ENCODE data around the gene CCDC179.
A peak's percentile ranks its signal among the peaks of the same experiment; 100 is the strongest.

CCDC179 gene

DNA sequence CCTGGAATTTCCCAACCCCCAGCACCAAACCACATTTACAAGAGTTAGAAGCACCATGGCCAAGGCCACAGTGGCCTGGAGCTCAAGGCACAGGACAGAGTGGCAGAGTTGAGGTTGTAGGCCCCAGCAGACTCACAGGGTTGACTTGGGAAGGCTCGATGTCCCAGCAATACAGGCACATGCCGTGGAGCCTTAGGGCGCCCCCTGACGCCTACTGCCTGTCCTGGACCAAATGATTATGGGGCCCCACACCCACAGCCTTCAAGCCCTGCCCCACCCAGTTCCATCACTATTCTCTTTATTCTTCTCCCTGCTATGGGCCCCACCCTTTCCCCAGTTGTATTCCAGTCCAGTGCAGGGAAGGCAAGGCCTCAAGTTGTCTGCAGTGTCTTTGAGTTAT, at the start of gene CCDC179:
Gene CCDC179, minus strand, starts transcription at position 234 of the 400 bp plus-strand sequence. Its CDS starts 53 bp downstream, at position 181.
- no peak for DNase-seq

DNA sequence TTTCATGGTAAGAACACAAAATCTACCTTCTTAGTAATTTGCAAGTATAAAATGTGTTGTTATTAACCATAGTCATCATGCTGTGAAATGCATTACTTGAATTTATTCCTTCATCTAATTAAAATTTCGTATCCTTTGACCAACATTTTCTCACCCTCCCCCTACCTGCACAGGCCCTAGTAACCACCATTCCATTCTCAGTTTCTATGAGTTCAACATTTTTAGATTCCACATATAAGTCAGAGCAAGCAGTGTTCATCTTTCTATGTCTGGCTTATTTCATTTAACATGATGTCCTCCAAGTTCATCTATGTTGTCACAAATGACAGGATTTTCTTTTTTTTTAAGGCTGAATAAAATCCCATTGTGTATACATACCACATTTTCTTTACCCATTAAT, 43.5 kb upstream of the CCDC179 start:
- DNase-seq = no peak

- DNase-seq = no peak
These were observed 41.3 kb upstream of the CCDC179 start for GRCh38 chr11:22901603-22902002.

GRCh38 chr11:22900764-22901486, 40.7 kb upstream of the CCDC179 start:
- no peak for DNase-seq

DNA sequence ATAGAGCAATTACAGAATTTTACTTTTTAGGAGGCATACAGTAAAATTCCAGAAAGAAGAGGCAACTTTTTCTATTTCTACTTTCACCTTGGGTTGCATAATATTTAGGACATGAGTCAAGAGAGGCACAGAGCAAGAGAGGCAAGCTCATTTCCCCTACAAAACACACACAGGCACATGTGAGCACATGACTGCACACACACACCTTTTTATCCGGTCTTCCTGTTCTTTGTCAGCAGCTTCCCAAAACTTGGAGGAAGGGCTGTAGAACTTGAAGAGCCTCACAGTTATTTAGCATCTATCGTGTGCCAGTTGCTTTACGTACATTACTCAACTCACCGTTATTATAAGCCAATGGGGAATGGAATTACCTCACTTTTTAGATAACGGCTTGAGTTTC, 37.8 kb upstream of the CCDC179 start:
- DNase-seq = no peak

GRCh38 chr11:22890227-22890626, 30.0 kb upstream of the CCDC179 start:
- no peak for DNase-seq

GRCh38 chr11:22884217-22884616, 23.9 kb upstream of the CCDC179 start:
- no peak for DNase-seq

DNA sequence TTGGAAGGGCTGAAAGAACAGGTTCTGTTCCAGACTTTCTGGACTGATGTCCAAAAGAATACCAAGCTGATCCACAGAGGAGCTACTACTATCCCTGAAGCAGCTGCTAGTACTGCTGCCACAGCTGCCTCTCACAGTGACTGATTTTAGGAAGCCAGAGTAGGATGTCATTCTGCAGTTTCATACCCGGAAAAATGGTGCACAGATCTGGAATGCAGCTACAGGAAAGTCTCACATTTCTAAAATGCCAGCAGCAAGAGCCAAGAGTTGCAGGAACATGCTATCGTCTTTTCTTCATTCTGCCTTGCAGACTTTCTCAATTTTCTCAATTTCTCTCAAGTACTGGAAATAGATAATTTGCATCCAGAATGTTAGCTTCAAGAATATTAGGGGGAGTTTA, 19.4 kb upstream of the CCDC179 start:
- no peak for DNase-seq

GRCh38 chr11:22878604-22879003, 18.3 kb upstream of the CCDC179 start:
- no peak for DNase-seq

DNA sequence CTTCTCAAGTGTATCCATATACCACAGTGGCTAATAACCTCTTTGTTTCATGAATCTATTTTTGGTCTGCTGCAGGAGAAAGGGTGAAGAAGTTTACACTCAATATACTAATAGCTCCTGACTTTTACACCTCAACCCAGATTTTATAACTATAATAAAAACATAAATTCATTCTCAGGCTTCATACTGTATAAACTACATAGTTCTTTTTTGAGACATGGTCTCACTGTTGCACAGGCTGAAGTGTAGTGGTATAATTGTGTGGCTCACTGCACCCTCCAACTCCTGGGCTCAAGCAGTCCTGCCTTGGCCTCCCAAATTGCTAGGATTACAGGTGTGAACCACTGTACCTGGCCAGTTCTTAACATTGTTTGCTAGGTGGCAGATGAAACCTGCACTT, 17.8 kb upstream of the CCDC179 start:
- no peak for DNase-seq

DNA sequence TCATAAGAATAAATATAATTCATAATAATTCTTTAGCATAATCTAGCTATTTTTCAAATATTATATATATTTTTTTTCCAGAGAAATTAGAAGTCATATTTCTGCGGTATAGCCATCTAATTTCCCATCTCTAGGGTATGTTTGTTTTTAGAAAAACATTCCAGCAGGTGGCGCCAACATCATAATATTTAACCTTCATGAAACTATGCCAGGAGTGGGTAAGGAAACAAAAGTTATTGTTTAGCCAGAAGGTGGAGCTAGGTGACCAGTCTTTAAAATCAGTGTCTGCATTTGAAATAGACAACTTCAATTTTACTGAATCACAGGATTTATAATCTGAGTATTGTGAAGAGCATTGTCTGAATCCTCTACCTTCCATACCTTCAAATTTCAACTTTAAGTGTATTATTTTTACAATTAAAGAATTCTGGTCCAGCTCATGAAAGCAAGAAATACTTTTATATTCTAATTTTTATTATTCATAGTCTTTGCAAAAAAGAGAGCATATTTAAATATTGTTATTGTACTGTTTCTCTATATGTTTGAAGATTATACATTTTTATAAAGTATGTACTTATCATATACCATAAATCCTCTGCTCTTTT, 15.7 kb upstream of the CCDC179 start:
- peak; percentile 88 to 93 for DNase-seq

- DNase-seq = no peak
These were observed 9.1 kb upstream of the CCDC179 start for GRCh38 chr11:22869325-22869724.

GRCh38 chr11:22859756-22860155, 518 bp downstream of the CCDC179 start:
- DNase-seq = no peak

DNA sequence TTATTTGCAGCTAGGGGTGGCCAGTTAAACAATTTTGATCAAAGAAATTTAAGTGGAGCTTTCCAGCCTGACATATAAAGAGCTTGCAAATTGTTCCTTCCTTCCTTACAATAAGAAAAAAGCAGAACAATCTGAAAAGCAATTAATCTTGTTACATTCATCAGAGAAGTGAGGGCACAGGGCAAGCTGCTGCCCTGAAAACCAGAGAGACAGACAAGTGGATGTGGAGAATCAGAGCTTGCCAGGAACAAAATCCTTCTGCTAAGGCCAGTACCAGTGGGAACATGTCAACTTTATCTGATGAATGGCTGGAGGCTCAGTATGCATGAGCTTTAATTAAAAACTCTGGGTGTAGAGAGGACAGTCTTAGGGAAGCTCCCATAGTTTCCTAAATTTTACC, 8.8 kb downstream of the CCDC179 start:
- DNase-seq = no peak

GRCh38 chr11:22846726-22847125, 13.5 kb downstream of the CCDC179 start:
- DNase-seq = no peak

DNA sequence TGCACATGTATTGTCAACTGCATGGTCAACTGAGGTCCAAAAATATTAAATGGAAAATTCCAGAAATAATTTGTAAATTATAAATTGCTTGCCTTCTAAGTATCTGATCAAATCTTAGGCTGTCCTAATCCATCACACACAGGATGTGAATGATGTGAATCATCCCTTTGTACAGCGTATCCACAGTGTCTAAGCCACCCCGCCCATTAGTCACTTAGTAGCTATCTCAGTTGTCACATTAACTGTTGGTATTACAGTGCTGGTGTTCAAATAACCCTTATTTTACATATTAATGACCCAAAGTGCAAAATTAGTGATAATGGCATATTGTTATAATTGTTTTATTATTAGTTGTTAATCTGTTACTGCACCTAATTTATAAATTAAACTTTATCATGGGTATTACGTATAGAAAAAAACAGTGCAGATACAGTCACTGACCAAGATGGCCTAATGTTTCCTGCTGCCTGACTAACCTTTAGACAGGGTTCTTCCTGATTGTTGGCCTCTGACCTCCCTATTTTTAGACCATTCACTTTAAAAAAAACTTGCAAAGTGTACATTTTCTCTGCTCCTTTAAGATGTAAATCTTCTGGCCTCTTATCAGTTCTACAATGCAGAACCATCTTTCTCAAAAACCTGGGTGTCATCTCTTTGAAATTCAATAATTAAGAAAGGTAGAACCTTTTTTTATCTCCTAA, 27.8 kb downstream of the CCDC179 start:
- DNase-seq = no peak

DNA sequence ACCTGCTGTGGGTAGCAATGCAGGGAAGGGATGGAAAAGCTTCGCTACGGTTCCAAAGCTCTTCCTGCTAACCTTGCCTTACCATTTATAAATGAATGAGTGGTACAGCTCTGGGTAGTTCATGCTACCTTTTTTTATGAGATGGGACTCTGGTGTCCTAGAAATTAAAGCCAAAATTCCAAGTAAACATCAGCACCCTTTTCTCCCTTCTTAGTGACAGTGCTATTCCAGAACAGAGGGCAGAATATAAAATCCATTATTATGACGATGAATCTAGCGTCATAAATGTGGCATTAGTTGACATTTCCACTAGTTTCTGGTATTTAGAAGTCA, 30.2 kb downstream of the CCDC179 start:
- DNase-seq = no peak

DNA sequence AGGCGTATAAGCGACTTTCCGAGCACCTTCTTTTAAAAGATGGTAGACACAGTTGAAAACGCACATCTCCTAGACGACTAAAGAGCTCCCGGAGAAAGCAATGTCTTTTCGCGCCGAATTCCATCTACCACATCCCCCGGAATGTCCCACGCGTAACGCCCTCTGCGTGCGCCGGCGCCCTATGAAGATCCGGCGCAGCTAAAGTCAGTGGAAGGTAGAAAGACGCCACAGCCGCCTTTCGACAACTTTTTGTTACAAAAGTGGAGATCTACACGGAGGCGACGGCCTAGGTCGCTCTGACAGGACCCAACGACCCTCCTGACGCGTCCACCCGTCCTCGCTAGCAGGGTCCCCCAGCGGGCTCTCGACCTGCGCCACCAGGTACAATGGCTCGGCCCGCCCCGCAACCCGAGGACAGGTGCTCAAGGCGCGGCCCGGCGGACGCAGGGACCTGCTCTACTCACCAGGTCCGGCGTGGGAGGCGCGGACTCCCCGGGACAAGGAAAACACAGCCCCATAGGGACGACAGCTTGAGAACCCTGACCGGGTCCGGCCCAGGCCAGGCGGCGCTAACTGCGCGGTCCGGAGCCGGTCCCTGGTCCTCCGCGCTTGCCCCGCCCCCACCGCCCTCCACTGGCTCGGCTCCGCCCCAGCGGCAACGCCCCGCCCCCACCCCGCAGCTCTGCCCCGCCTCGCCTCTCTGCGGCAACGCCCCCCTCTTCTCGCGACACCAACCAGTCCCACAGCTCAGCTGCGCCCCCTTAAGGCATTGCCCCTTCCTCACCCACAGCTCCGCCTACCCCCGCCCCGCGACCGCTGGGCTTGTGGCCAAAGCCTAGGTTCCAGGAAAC, 30.8 kb downstream of the CCDC179 start, which contains the start of gene SVIP:
Gene SVIP, minus strand, starts transcription at position 571 of the 851 bp plus-strand sequence. Its CDS starts 53 bp downstream, at position 518.
- peak; percentile 92 to 99 for DNase-seq

GRCh38 chr11:22828373-22828772, 31.9 kb downstream of the CCDC179 start:
- DNase-seq = peak; percentile 43 to 50

DNA sequence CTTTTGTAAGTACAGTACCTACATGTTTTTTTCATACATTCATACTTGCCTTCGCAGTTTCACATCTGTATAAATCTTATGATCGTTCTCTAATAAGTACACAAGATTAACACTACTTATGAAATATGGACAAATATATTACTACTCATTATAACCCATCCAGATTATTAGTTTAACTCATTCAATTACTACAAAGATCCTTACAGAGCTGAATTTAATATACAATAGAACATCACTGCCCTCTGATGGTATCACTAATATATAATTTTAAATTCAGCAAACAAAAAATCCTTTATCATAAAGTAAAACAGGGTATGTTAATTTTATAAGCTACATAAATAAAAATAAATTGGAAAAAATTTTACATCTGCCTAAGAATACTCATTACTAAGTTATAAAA, 38.1 kb downstream of the CCDC179 start:
- DNase-seq = no peak

- DNase-seq = no peak
These were observed 50.4 kb downstream of the CCDC179 start for GRCh38 chr11:22809893-22810292.

DNA sequence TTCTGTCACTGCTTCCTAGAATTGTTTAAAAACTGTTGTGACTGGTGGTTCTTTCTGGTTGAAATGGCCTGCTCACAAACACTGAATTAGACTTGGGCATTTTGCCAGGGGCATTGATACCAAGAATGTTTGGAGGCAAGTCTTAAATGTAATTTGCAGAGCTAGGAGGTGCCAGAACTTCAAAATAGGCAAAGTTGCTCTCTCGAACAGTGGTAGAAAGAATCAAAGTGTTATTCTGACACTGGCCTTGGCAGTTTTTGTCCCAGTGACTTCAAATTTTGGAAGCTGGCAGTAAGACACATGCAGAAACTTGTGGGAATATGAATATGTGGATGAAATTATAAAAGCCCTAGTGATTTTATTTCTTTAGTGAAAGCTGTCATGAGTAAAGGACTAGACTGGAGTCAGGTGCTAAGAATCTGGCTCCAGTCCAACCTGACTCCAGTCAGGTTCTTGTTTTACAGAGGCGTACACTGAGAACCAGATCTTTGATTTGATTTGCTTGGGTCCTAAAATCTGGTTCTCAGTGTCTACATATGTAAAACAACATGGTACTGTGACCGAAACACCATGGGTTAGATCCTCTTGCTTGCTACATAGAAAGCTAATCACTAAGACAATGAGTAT, 51.6 kb downstream of the CCDC179 start:
- DNase-seq = no peak
